ENCODE results near the gene AGBL1.

The AGBL1 gene

DNA sequence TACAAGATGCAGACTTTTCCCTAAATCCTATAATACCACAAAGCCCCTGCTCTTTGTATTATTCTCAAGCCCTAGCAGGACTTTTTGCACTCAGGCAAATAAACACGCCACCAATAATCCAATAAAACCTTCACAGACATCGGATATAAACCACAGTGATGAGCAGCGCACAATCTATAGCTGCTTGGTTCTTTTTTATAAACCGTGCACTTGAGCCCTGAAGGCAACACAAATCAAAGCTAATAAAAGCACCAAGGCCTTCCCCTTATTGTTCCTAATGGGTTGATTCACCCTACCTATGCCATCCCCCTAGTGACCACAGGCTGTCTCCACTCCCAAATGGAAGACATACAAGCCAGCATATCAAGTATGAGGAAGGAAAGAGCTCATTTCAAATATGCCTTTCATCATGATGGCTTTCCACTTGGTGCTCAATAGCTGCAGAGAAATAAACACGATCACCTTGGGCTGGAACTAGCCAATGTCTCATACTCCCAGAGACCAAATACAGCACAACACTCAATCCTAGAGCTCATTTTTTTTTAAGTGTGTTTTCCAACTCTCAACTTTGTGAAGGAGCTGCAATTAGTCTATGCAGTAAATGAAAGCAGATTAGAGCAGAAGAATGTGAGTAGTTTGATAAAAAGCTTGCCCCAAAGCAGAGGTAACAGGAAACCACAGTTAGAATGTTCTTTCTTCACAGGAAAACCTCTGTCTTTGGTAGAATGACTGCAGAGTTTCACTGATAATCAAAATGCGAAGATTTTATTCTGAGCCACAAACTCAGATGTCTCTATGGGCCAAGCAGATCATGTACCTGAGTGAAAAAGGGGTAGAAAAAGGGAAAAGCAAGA lies 573.9 kb downstream of the AGBL1 start:
- TF ChIP-seq GFI1B (tag by site-specific recombination; IDR thresholded peaks at IDR 0.05) (no peak), ZIC2 (tag by site-specific recombination; IDR thresholded peaks at IDR 0.05) (no peak), ZNF623 (tag by site-specific recombination; IDR thresholded peaks at IDR 0.05) (no peak), ZNF548 (tag by site-specific recombination; IDR thresholded peaks at IDR 0.05) (no peak), ZNF37A (tag by site-specific recombination; IDR thresholded peaks at IDR 0.05) (no peak), ZNF580 (tag by site-specific recombination; IDR thresholded peaks at IDR 0.05) (no peak), ZNF585B (tag by site-specific recombination; IDR thresholded peaks at IDR 0.05) (no peak), HOXA7 (CRISPR knock-in tag; IDR thresholded peaks at IDR 0.05; ENCODE audit: borderline replicate concordance) (no peak), OSR2 (tag by site-specific recombination; IDR thresholded peaks at IDR 0.05) (no peak), ZNF202 (tag by site-specific recombination; IDR thresholded peaks at IDR 0.05; ENCODE audit: borderline replicate concordance) (no peak), ZNF26 (tag by site-specific recombination; IDR thresholded peaks at IDR 0.05) (no peak), SP2 (tag by site-specific recombination; IDR thresholded peaks at IDR 0.05) (no peak), KLF16 (tag by site-specific recombination; IDR thresholded peaks at IDR 0.05) (no peak), ZBTB48 (tag by site-specific recombination; IDR thresholded peaks at IDR 0.05) (no peak), ZNF830 (tag by site-specific recombination; IDR thresholded peaks at IDR 0.05; ENCODE audit: low read depth) (no peak), ZNF555 (tag by site-specific recombination; conservative IDR thresholded peaks at IDR 0.05) (no peak), ZNF354C (tag by site-specific recombination; IDR thresholded peaks at IDR 0.05; ENCODE audit: borderline replicate concordance, low read depth) (no peak), GLIS1 (tag by site-specific recombination; IDR thresholded peaks at IDR 0.05) (no peak), ZNF23 (tag by site-specific recombination; IDR thresholded peaks at IDR 0.05; ENCODE audit: borderline replicate concordance) (no peak), ZNF404 (tag by site-specific recombination; IDR thresholded peaks at IDR 0.05) (no peak)
- no peaks in the 10 kb centered on the region for H3K36me3 ChIP-seq (ENCODE audit: control insufficient read depth in 2 of 2, insufficient read depth in 1 of 2, low read length in 2 of 2)
- CTCF ChIA-PET: interaction anchor here (0.6 to 2.8 kb wide), 7 partner anchors 8 to 1621 kb away, joined by 3 to 9 read pairs (median 3); no protein-coding TSS in a partner anchor
- H3K27ac ChIP-seq (ENCODE audit: extremely low read depth, low read depth, low read length): no peak overlapping the region
- no peak overlapping the region for H3K4me3 ChIP-seq (ENCODE audit: low read depth, low read length)
- no peaks in the 10 kb centered on the region; the same call in 1 of the 2 replicates for H3K9me3 ChIP-seq (ENCODE audit: control insufficient read depth, insufficient read depth, low read depth, low read length)
- POLR2A ChIA-PET: interaction anchor here (0.5 kb wide), 1 partner anchor 454 kb away, joined by 7 read pairs; no protein-coding TSS in a partner anchor
- no peaks in the 10 kb centered on the region for H3K4me1 ChIP-seq (ENCODE audit: control insufficient read depth, insufficient read depth, low read length)

DNA sequence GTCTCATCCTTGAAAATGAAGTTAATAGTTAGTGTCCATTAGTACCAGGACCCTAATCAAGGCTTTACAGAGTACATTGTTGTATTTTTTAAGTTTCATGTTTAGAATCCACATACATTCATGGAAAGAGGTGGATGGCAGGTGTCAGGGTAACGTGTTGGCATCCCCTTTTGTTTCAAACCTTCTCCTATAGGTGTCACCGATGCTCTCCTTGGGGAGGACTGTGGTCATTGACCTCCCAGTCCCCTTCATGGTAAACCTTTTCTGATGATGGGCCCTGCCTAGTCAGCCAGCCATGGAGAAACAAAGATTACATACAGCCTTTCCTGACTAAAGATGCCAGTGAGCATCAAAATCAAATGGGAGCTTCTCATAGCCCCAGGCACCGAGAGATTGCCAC lies 574.8 kb downstream of the AGBL1 start:
- ChIA-PET CTCF (interaction anchor here (0.9 to 2.8 kb wide), 3 partner anchors 9 to 34 kb away, joined by 3 to 9 read pairs (median 4); no protein-coding TSS in a partner anchor), POLR2A (no interaction called here)
- Histone ChIP-seq H3K27ac (ENCODE audit: extremely low read depth, low read depth, low read length) (no peak overlapping the region), H3K4me1 (ENCODE audit: control insufficient read depth, insufficient read depth, low read length) (no peaks in the 10 kb centered on the region), H3K4me3 (ENCODE audit: low read depth, low read length) (no peak overlapping the region), H3K9me3 (ENCODE audit: control insufficient read depth, insufficient read depth, low read depth, low read length) (no peaks in the 10 kb centered on the region; the same call in 1 of the 2 replicates), H3K36me3 (ENCODE audit: control insufficient read depth in 2 of 2, insufficient read depth in 1 of 2, low read length in 2 of 2) (no peaks in the 10 kb centered on the region)
- TF ChIP-seq YY2 (tag by site-specific recombination; IDR thresholded peaks at IDR 0.05): no peak
- TF ChIP-seq ZNF626 (tag by site-specific recombination; IDR thresholded peaks at IDR 0.05): no peak
- no peak for TF ChIP-seq INSM2 (tag by site-specific recombination; IDR thresholded peaks at IDR 0.05)
- TF ChIP-seq, protein P1, sequence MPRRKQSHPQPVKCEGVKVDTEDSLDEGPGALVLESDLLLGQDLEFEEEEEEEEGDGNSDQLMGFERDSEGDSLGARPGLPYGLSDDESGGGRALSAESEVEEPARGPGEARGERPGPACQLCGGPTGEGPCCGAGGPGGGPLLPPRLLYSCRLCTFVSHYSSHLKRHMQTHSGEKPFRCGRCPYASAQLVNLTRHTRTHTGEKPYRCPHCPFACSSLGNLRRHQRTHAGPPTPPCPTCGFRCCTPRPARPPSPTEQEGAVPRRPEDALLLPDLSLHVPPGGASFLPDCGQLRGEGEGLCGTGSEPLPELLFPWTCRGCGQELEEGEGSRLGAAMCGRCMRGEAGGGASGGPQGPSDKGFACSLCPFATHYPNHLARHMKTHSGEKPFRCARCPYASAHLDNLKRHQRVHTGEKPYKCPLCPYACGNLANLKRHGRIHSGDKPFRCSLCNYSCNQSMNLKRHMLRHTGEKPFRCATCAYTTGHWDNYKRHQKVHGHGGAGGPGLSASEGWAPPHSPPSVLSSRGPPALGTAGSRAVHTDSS (tag by site-specific recombination; IDR thresholded peaks at IDR 0.05): no peak
- TF ChIP-seq TCF7L2 (IDR thresholded peaks at IDR 0.05; ENCODE audit: borderline replicate concordance, low read depth, low read length): no peak
- no peak for TF ChIP-seq OVOL3 (tag by site-specific recombination; IDR thresholded peaks at IDR 0.05)
- TF ChIP-seq SP7 (tag by site-specific recombination; IDR thresholded peaks at IDR 0.05): no peak
- TF ChIP-seq ZNF23 (tag by site-specific recombination; IDR thresholded peaks at IDR 0.05; ENCODE audit: borderline replicate concordance): no peak
